WI38 (cell line): ENCODE results near the gene POGLUT2.

Experiments
- H3K4me3 ChIP-seq: 2 replicates; pipeline ENCODE4 v1.5.1; 2011; ENCODE audit warnings: low read depth, mild to moderate bottlenecking, control low read depth, low read length
- CTCF ChIP-seq: IDR thresholded peaks from 2 replicates; pipeline ENCODE4 v1.5.1; 2012; ENCODE audit warnings: low read depth, mild to moderate bottlenecking, control low read depth, low read length

Gene POGLUT2

GRCh38 chr13:102761071-102761470, 37.7 kb downstream of the POGLUT2 start:
- no peak for TF ChIP-seq CTCF
- no peak overlapping the region for H3K4me3 ChIP-seq

GRCh38 chr13:102758842-102759241, 39.9 kb downstream of the POGLUT2 start:
- H3K4me3 ChIP-seq, result no peak overlapping the region
- no peak for TF ChIP-seq CTCF

GRCh38 chr13:102757006-102757405, 41.8 kb downstream of the POGLUT2 start:
- no peak for TF ChIP-seq CTCF
- no peak overlapping the region for H3K4me3 ChIP-seq

GRCh38 chr13:102751886-102752285, 46.9 kb downstream of the POGLUT2 start:
- H3K4me3 ChIP-seq, result no peak overlapping the region
- no peak for TF ChIP-seq CTCF

- TF ChIP-seq CTCF, result no peak
These were observed 56.3 kb downstream of the POGLUT2 start for GRCh38 chr13:102742506-102742905.

GRCh38 chr13:102742101-102742500, 56.7 kb downstream of the POGLUT2 start:
- TF ChIP-seq CTCF, result no peak
- no peak overlapping the region for H3K4me3 ChIP-seq

More at GRCh38 chr13:102742506-102742905, 56.3 kb downstream of the POGLUT2 start:
- H3K4me3 ChIP-seq, result no peak overlapping the region
